ENCODE data around the gene LPCAT1. TPM values are rescaled to one million over a fixed set of nuclear protein-coding genes. Genes with fewer than 3 reads are reported as not detected.

The LPCAT1 gene
- total RNA-seq, 2 donors from 2014 or later, result 78.5 to 124 TPM

DNA sequence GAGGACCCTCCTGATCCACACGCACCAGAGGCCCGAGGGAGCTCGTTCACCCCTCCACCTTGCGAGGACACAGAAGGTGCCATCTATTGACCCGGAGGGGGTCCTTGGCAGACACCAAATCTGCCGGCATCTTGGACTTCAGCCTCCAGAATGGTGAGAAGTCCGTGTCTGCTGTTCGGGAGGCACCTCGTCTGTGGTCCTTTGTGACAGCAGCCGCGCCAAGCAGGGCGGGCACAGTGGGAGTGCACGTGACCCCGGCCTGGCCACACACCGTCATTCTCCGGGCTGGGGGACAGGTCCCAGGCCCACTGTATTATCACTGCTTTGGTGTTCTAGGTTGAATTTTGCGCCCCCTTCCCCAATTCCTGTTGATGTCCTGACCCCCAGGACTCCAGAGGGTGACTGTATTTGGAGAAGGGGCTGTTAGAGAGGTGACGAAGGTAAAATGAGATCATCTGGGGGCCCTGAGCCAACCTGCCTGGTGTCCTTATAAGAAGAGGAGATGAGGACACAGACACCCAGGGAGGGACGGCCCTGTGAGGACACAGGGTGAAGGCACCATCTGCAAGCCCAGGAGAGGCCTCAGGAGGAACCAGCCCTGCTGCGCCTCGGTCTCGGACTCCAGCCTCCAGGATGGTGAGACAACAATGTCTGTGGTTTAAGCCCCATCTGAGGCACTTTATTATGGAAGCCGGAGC lies 15.7 kb downstream of the LPCAT1 start:
- Histone ChIP-seq H3K36me3 (ENCODE audit: control insufficient read depth, insufficient read depth, low read length) (no peaks in the 10 kb centered on the region), H3K27ac (ENCODE audit: low read depth, low read length) (no peak overlapping the region), H3K4me3 (ENCODE audit: low read length) (no peak overlapping the region), H3K27me3 (ENCODE audit: control insufficient read depth, insufficient read depth, low read length, poor library complexity, severe bottlenecking) (no peaks in the 10 kb centered on the region), H3K9me3 (ENCODE audit: control insufficient read depth, low read length) (no peaks in the 10 kb centered on the region), H3K4me1 (ENCODE audit: control insufficient read depth, insufficient read depth, low read length) (no peaks in the 10 kb centered on the region), H3K9ac (ENCODE audit: extremely low read depth, low read length, poor library complexity, severe bottlenecking) (no peak overlapping the region)
- Mint-ChIP-seq H3K27me3 (ENCODE audit: insufficient read depth) (no peaks in the 10 kb centered on the region), H3K4me1 (peaks cover 12% of the 10 kb centered on the region), H3K9me3 (no peaks in the 10 kb centered on the region), H3K27ac (peak overlapping the region; percentile 71), H3K36me3 (ENCODE audit: low read depth) (peaks cover 20% of the 10 kb centered on the region), H3K4me3 (no peak overlapping the region)
- TF ChIP-seq, protein P1, sequence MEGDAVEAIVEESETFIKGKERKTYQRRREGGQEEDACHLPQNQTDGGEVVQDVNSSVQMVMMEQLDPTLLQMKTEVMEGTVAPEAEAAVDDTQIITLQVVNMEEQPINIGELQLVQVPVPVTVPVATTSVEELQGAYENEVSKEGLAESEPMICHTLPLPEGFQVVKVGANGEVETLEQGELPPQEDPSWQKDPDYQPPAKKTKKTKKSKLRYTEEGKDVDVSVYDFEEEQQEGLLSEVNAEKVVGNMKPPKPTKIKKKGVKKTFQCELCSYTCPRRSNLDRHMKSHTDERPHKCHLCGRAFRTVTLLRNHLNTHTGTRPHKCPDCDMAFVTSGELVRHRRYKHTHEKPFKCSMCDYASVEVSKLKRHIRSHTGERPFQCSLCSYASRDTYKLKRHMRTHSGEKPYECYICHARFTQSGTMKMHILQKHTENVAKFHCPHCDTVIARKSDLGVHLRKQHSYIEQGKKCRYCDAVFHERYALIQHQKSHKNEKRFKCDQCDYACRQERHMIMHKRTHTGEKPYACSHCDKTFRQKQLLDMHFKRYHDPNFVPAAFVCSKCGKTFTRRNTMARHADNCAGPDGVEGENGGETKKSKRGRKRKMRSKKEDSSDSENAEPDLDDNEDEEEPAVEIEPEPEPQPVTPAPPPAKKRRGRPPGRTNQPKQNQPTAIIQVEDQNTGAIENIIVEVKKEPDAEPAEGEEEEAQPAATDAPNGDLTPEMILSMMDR (conservative IDR thresholded peaks at IDR 0.05), result no peak
- WGBS, 2 experiments (ENCODE audit: insufficient coverage in 1 of 2, insufficient read length in 1 of 2), result 95 to 97% methylated on average over 16 to 23 of the region's 23 CpGs
- peak; percentile 38 for DNase-seq

DNA sequence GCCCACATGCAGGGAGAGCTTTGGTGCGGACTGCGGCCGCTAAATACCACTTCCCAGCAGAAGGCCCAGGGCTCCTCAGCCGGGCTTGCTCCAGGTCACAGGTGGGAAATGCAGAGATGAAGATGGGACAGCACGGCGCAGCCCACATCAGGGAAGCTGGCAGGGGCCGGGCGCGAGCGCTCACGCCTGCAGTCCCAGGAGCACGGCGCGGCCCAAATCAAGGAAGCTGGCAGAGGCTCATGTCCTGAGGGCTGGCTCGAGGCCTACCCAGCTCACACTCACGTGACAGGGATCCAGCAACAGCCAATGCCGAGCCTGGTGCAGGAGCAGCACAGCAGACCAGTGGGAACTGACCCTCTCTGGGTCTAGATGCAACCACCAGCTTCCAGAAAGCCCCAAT lies 16.3 kb downstream of the LPCAT1 start:
- no peak overlapping the region for H3K4me3 Mint-ChIP-seq
- H3K36me3 Mint-ChIP-seq (ENCODE audit: low read depth), result peaks cover 18% of the 10 kb centered on the region
- Histone ChIP-seq H3K27me3 (ENCODE audit: control insufficient read depth, insufficient read depth, low read length, poor library complexity, severe bottlenecking) (no peaks in the 10 kb centered on the region), H3K9ac (ENCODE audit: extremely low read depth, low read length, poor library complexity, severe bottlenecking) (no peak overlapping the region), H3K9me3 (ENCODE audit: control insufficient read depth, low read length) (no peaks in the 10 kb centered on the region), H3K4me3 (ENCODE audit: low read length) (no peak overlapping the region), H3K4me1 (ENCODE audit: control insufficient read depth, insufficient read depth, low read length) (no peaks in the 10 kb centered on the region), H3K27ac (ENCODE audit: low read depth, low read length) (no peak overlapping the region), H3K36me3 (ENCODE audit: control insufficient read depth, insufficient read depth, low read length) (no peaks in the 10 kb centered on the region)
- peak; percentile 44 for DNase-seq
- H3K27ac Mint-ChIP-seq, result peak overlapping the region; percentile 71
- peaks cover 15% of the 10 kb centered on the region for H3K4me1 Mint-ChIP-seq
- H3K27me3 Mint-ChIP-seq (ENCODE audit: insufficient read depth), result no peaks in the 10 kb centered on the region
- WGBS, 2 experiments (ENCODE audit: insufficient coverage in 1 of 2, insufficient read length in 1 of 2), result 93 to 96% methylated on average over 16 to 17 of the region's 17 CpGs
- no peaks in the 10 kb centered on the region for H3K9me3 Mint-ChIP-seq
- TF ChIP-seq, protein P1 (conservative IDR thresholded peaks at IDR 0.05), result no peak

DNA sequence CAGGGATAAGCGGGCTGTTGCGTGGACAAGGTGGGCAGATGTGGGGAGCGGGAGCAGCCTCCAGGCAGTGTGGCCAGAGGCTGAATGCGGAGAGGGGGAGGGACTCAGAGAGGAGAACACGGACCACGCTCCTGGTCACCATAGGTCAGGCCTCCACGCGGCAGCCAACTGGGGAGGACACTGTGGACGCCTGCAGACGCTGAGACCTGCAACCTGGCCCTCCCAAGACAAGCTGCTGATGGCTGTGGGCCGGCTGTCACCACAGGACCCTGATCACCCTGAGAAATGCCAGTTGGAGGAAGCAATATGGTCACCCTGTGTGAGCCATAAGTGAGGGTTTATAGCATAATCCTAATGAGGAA lies 16.8 kb downstream of the LPCAT1 start:
- Histone ChIP-seq H3K9me3 (ENCODE audit: control insufficient read depth, low read length) (no peaks in the 10 kb centered on the region), H3K27ac (ENCODE audit: low read depth, low read length) (no peak overlapping the region), H3K4me1 (ENCODE audit: control insufficient read depth, insufficient read depth, low read length) (no peaks in the 10 kb centered on the region), H3K9ac (ENCODE audit: extremely low read depth, low read length, poor library complexity, severe bottlenecking) (no peak overlapping the region), H3K4me3 (ENCODE audit: low read length) (no peak overlapping the region), H3K27me3 (ENCODE audit: control insufficient read depth, insufficient read depth, low read length, poor library complexity, severe bottlenecking) (no peaks in the 10 kb centered on the region), H3K36me3 (ENCODE audit: control insufficient read depth, insufficient read depth, low read length) (no peaks in the 10 kb centered on the region)
- Mint-ChIP-seq H3K4me1 (peaks cover 15% of the 10 kb centered on the region), H3K27ac (peak overlapping the region; percentile 35), H3K4me3 (no peak overlapping the region), H3K9me3 (no peaks in the 10 kb centered on the region), H3K27me3 (ENCODE audit: insufficient read depth) (no peaks in the 10 kb centered on the region), H3K36me3 (ENCODE audit: low read depth) (peaks cover 18% of the 10 kb centered on the region)
- peak; percentile 68 for DNase-seq
- 95 to 96% methylated on average over 6 to 11 of the region's 11 CpGs for WGBS, 2 experiments (ENCODE audit: insufficient coverage in 1 of 2, insufficient read length in 1 of 2)
- TF ChIP-seq, protein P1 (conservative IDR thresholded peaks at IDR 0.05), result no peak

Measured in endodermal cell (in vitro differentiated cells).